HL-60 (cell line): Measurements from ENCODE around the gene CHRM3.
A peak's percentile ranks its signal among the peaks of the same experiment; 100 is the strongest.

ENCODE experiments used
- DNase-seq, 2 experiments: peaks; one replicate each; pipeline ENCODE4 v3.0.0-alpha.2; 2010 to 2020; ENCODE audit warnings: low read depth in 1 of 2, low spot score in 1 of 2
- H3K27ac ChIP-seq: fragments of 250-450 bp; sonication (Bioruptor Pico); replicated peaks from 2 replicates; pipeline ENCODE4 v1.5.1; 2020; ENCODE audit warnings: mild to moderate bottlenecking, moderate library complexity
- H3K27me3 ChIP-seq: fragments of 250-450 bp; sonication (Bioruptor Pico); 2 replicates; pipeline ENCODE4 v1.5.1; 2021; ENCODE audit warnings: mild to moderate bottlenecking, moderate library complexity; ENCODE audit not compliant: insufficient read depth, poor library complexity, severe bottlenecking
- H3K4me3 ChIP-seq: replicated peaks from 2 replicates; pipeline ENCODE4 v1.5.1; 2011; ENCODE audit warnings: mild to moderate bottlenecking, control low read depth, low read length; ENCODE audit not compliant: insufficient read depth
- GABPA ChIP-seq: IDR thresholded peaks from 2 replicates; pipeline ENCODE4 v1.6.1; 2012; ENCODE audit warnings: low read depth
- POLR2AphosphoS5 ChIP-seq: IDR thresholded peaks from 2 replicates; pipeline ENCODE4 v1.6.1; 2012; ENCODE audit warnings: low read depth
- SPI1 ChIP-seq: IDR thresholded peaks from 2 replicates; pipeline ENCODE4 v1.6.1; 2012; ENCODE audit warnings: low read depth, mild to moderate bottlenecking, borderline replicate concordance
- long read RNA-seq: library from polyadenylated mRNA; unstranded; transcript quantifications from one replicate; pipeline ENCODE4 v2.0.0, GENCODE V29; 2020
- TF ChIP-seq, protein P1 (sequence below): IDR thresholded peaks from 2 replicates; pipeline ENCODE4 v1.6.1; 2012; ENCODE audit warnings: low read depth; ENCODE audit not compliant: insufficient replicate concordance
- TF ChIP-seq, protein P2 (sequence below): IDR thresholded peaks from one replicate; pipeline ENCODE4 v1.5.1; 2011; ENCODE audit warnings: low read length, control low read depth, inconsistent platforms; ENCODE audit not compliant: insufficient read depth

CHRM3 gene
- long read RNA-seq, partial matches to known transcripts, result 0 of 2 reads
- long read RNA-seq, other reads (novel, unspliced or antisense), result 2 of 2 reads

DNA sequence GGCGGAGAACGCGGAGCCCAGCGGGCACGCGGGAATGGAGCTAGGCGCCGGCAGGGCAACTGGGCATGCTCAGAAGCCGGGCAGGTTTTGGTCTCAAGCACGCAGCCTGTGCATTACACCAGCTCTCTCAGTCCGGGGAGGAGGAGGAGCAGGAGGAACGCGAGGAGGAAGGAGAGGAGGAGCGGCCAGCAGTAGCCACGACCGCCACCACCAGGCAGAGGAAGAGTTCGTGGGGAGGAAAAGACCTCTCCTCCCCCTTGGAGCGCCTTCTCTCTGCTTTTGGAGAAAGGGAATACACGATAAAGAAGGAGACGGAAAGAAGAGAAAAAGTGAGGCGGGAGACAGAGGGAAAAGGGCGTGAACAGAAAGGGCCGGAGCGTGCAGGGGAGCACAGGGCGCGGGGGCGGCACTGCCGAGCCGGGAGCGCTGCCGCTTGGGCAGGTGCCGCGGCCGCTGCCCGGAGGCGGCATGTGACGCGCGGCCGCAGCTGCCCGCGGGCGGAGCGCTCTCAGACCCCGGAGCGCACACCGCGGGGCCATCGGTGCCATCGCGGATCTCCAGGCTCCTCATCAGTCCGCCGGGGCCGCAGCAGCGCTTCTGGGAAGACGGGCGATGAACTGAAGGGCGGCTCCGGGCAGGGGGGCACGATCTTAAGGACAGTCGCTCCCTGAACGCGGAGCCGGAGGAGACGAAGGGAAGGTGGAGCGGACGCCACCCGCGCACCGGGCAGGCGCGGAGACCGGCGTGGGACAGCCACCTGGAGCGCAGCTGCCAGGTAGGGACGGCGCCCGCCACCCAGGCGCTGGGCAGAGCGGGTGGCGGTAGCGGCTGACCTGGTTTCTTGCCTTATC lies at the start of gene CHRM3:
TSS of gene CHRM3 (plus strand) at position 116 of the 851 bp plus-strand sequence. CDS start 520,884 bp downstream, outside the sequence.
- H3K4me3 ChIP-seq, result peak within 1 kb of the TSS; percentile 30
- H3K27ac ChIP-seq, result no peak within 1 kb of the TSS
- DNase-seq, result peak in 1 of 2 experiments; percentile 52
- peaks cover 42% of the 10 kb centered on the region for H3K27me3 ChIP-seq
- TF ChIP-seq POLR2AphosphoS5 (no peak), SPI1 (no peak), GABPA (no peak)
- TF ChIP-seq, protein P1, sequence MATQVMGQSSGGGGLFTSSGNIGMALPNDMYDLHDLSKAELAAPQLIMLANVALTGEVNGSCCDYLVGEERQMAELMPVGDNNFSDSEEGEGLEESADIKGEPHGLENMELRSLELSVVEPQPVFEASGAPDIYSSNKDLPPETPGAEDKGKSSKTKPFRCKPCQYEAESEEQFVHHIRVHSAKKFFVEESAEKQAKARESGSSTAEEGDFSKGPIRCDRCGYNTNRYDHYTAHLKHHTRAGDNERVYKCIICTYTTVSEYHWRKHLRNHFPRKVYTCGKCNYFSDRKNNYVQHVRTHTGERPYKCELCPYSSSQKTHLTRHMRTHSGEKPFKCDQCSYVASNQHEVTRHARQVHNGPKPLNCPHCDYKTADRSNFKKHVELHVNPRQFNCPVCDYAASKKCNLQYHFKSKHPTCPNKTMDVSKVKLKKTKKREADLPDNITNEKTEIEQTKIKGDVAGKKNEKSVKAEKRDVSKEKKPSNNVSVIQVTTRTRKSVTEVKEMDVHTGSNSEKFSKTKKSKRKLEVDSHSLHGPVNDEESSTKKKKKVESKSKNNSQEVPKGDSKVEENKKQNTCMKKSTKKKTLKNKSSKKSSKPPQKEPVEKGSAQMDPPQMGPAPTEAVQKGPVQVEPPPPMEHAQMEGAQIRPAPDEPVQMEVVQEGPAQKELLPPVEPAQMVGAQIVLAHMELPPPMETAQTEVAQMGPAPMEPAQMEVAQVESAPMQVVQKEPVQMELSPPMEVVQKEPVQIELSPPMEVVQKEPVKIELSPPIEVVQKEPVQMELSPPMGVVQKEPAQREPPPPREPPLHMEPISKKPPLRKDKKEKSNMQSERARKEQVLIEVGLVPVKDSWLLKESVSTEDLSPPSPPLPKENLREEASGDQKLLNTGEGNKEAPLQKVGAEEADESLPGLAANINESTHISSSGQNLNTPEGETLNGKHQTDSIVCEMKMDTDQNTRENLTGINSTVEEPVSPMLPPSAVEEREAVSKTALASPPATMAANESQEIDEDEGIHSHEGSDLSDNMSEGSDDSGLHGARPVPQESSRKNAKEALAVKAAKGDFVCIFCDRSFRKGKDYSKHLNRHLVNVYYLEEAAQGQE, result no peak
- TF ChIP-seq, protein P2, sequence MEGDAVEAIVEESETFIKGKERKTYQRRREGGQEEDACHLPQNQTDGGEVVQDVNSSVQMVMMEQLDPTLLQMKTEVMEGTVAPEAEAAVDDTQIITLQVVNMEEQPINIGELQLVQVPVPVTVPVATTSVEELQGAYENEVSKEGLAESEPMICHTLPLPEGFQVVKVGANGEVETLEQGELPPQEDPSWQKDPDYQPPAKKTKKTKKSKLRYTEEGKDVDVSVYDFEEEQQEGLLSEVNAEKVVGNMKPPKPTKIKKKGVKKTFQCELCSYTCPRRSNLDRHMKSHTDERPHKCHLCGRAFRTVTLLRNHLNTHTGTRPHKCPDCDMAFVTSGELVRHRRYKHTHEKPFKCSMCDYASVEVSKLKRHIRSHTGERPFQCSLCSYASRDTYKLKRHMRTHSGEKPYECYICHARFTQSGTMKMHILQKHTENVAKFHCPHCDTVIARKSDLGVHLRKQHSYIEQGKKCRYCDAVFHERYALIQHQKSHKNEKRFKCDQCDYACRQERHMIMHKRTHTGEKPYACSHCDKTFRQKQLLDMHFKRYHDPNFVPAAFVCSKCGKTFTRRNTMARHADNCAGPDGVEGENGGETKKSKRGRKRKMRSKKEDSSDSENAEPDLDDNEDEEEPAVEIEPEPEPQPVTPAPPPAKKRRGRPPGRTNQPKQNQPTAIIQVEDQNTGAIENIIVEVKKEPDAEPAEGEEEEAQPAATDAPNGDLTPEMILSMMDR, result no peak

DNA sequence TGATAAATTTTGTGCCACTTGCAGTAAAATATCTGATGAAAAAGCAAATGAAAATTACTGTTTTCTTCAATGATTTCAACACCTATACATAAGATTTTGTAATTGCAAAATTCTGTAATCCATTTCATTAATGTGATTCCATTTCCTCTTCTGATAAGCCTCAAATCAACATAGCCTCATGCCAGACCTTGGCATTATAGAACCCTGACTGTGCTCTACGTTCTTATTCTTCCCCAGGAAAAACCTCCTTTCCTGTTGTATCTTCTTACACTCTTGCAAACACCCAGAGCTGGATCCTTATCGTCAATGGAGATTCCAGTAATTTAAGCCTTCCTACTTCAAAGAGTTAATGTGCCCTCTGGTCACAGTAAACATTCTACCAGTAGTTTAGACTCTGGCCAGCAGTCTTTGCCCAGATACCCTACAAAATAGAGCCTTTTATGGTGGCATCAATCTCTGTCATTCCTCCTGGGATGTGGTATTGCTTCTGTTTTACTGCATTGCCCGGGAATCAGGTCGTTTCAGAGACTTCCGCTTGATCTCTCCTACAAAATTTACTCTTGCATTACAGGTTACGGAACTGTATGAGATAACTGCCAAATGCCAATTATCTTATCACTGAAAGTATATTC lies 48.5 kb upstream of the CHRM3 start:
- Histone ChIP-seq H3K4me3 (no peak overlapping the region), H3K27ac (no peak overlapping the region), H3K27me3 (no peaks in the 10 kb centered on the region)
- no peak for DNase-seq
- TF ChIP-seq, protein P2, result no peak
- TF ChIP-seq, protein P1, result no peak
- TF ChIP-seq GABPA, result no peak
- TF ChIP-seq SPI1, result no peak
- no peak for TF ChIP-seq POLR2AphosphoS5

DNA sequence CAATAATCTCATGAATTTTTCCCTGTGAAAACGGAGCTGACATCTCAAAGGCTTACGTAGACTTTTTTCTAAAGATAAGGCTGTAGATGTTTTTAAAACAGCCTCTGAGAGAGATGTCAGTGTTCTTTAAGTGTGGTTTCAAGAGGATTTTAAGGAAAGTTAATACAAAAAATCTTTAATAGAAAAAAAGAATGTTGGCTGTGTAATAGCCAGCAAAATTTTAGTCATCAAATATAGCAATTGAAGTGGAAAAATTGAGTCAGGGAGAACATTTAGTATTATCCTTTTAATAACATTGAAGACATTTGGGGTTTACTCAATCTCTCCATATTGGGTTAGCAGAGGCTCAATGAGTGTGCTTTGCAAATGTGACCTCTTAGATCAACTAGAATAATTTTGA lies 38.6 kb upstream of the CHRM3 start:
- no peak overlapping the region for H3K4me3 ChIP-seq
- TF ChIP-seq GABPA (no peak), POLR2AphosphoS5 (no peak), SPI1 (no peak)
- TF ChIP-seq, protein P2, result no peak
- TF ChIP-seq, protein P1, result no peak
- no peak overlapping the region for H3K27ac ChIP-seq
- H3K27me3 ChIP-seq, result no peaks in the 10 kb centered on the region
- no peak for DNase-seq
